ENCODE data around the gene DFFA. TPM values are rescaled to one million over a fixed set of nuclear protein-coding genes. Genes with fewer than 3 reads are reported as not detected.

Gene DFFA
- total RNA-seq, 3 donors from 2014 or later (not counting 1 experiment from before 2014, with no cell fraction given) = 17.5 to 21.8 (median 21.5) TPM

GRCh38 chr1:10437052-10437451 is 35.3 kb downstream of the DFFA start:
- H3K36me3 Mint-ChIP-seq = no peaks in the 10 kb centered on the region
- H3K27ac Mint-ChIP-seq = no peak overlapping the region
- ATAC-seq = no peak
- no peak overlapping the region for H3K4me3 Mint-ChIP-seq
- H3K27ac ChIP-seq (ENCODE audit: low read length) = no peak overlapping the region
- no peaks in the 10 kb centered on the region for H3K4me1 Mint-ChIP-seq
- no peak overlapping the region for H3K4me3 ChIP-seq (ENCODE audit: low read length)
- no peak for DNase-seq
- no peaks in the 10 kb centered on the region for H3K4me1 ChIP-seq (ENCODE audit: control insufficient read depth, insufficient read depth, low read length)
- H3K36me3 ChIP-seq (ENCODE audit: control insufficient read depth, insufficient read depth, low read length) = no peaks in the 10 kb centered on the region
- intact Hi-C loops (cut with micrococcal nuclease) = no loop called here
- WGBS (ENCODE audit: insufficient coverage) = 100% methylated on average over 1 of the region's 1 CpG
- H3K27me3 ChIP-seq (ENCODE audit: control insufficient read depth, insufficient read depth, low read length) = no peaks in the 10 kb centered on the region
- H3K27me3 Mint-ChIP-seq (ENCODE audit: low read depth in 2 of 2) = no peaks in the 10 kb centered on the region
- no peak for TF ChIP-seq CTCF (IDR thresholded peaks at IDR 0.05)
- no peaks in the 10 kb centered on the region for H3K9me3 ChIP-seq (ENCODE audit: control insufficient read depth, insufficient read depth, low read length)
- no peaks in the 10 kb centered on the region for H3K9me3 Mint-ChIP-seq

- TF ChIP-seq CTCF (IDR thresholded peaks at IDR 0.05) = no peak
- no peak overlapping the region for H3K27ac ChIP-seq (ENCODE audit: low read length)
- H3K36me3 ChIP-seq (ENCODE audit: control insufficient read depth, insufficient read depth, low read length) = no peaks in the 10 kb centered on the region
- Mint-ChIP-seq H3K27ac (no peak overlapping the region), H3K4me1 (peaks cover 13 to 15% of the 10 kb centered on the region in 2 donors), H3K9me3 (no peaks in the 10 kb centered on the region), H3K36me3 (no peaks in the 10 kb centered on the region), H3K27me3 (ENCODE audit: low read depth in 2 of 2) (no peaks in the 10 kb centered on the region), H3K4me3 (no peak overlapping the region)
- intact Hi-C loops (cut with micrococcal nuclease) = loop anchor here (5.0 kb wide), 1 partner anchor 38 kb away; the partner anchor contains the start of genes DFFA and PEX14
- H3K4me3 ChIP-seq (ENCODE audit: low read length) = no peak overlapping the region
- no peak for ATAC-seq
- WGBS (ENCODE audit: insufficient coverage) = 96% methylated on average over 5 of the region's 5 CpGs
- no peaks in the 10 kb centered on the region for H3K27me3 ChIP-seq (ENCODE audit: control insufficient read depth, insufficient read depth, low read length)
- DNase-seq = no peak
- H3K9me3 ChIP-seq (ENCODE audit: control insufficient read depth, insufficient read depth, low read length) = no peaks in the 10 kb centered on the region
- H3K4me1 ChIP-seq (ENCODE audit: control insufficient read depth, insufficient read depth, low read length) = peaks cover 16% of the 10 kb centered on the region
These were observed 37.7 kb downstream of the DFFA start for GRCh38 chr1:10434590-10434989.

GRCh38 chr1:10433790-10434189 is 38.5 kb downstream of the DFFA start:
- Mint-ChIP-seq H3K9me3 (no peaks in the 10 kb centered on the region), H3K27me3 (ENCODE audit: low read depth in 2 of 2) (no peaks in the 10 kb centered on the region), H3K27ac (no peak overlapping the region), H3K4me1 (peaks cover 13 to 17% of the 10 kb centered on the region in 2 donors), H3K36me3 (no peaks in the 10 kb centered on the region), H3K4me3 (no peak overlapping the region)
- Histone ChIP-seq H3K9me3 (ENCODE audit: control insufficient read depth, insufficient read depth, low read length) (no peaks in the 10 kb centered on the region), H3K4me1 (ENCODE audit: control insufficient read depth, insufficient read depth, low read length) (peaks cover 18% of the 10 kb centered on the region), H3K27me3 (ENCODE audit: control insufficient read depth, insufficient read depth, low read length) (no peaks in the 10 kb centered on the region), H3K27ac (ENCODE audit: low read length) (no peak overlapping the region), H3K4me3 (ENCODE audit: low read length) (no peak overlapping the region), H3K36me3 (ENCODE audit: control insufficient read depth, insufficient read depth, low read length) (no peaks in the 10 kb centered on the region)
- DNase-seq = no peak
- TF ChIP-seq CTCF (IDR thresholded peaks at IDR 0.05) = no peak
- 88% methylated on average over 9 of the region's 11 CpGs for WGBS (ENCODE audit: insufficient coverage)
- ATAC-seq = no peak
- intact Hi-C loops (cut with micrococcal nuclease) = loop anchor here (5.0 kb wide), 1 partner anchor 39 kb away; the partner anchor contains the start of genes DFFA and PEX14
